HG02885 (cell line): ENCODE data around the gene LDLRAD4.

Experiments
- ATAC-seq: cut with Tn5 transposase; IDR thresholded peaks from one replicate; pipeline ENCODE4 v1.9.1; 2021; ENCODE audit warnings: mild to moderate bottlenecking; ENCODE audit not compliant: unreplicated experiment, poor library complexity

The LDLRAD4 gene

DNA sequence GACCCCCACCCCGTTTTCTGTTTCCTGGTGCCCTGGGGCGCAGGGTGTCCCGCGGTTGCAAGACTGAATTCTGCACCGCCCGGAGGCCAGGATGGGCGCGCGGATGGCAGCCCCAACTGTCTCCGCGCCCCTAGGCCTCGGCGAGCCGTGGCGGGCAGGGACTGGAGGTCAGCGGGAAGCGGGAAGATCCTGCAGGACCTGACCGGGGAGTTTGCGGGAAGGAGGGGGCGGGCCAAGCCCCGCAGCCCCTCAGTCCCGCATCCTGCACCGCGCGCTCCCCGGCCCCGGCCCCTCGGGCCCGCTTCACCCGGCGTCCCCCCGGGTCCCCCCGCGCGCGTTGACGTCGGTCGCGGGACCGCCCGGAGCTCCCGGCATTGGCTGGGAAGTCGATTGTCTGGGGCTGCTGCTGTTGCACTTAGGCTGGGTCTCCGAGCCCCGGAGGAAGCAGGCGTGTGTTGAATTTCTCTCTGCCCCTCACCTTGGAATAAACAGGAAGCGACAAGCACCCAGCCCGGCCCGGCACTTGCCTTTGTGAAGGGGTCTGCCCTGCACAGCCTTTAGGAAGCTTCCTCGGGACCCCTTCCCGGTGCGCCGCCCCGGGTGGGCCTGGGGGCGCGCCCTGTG, at the start of gene LDLRAD4:
Gene LDLRAD4 (plus strand): TSS at position 393 of the 624 bp plus-strand sequence.
- no peak for ATAC-seq

DNA sequence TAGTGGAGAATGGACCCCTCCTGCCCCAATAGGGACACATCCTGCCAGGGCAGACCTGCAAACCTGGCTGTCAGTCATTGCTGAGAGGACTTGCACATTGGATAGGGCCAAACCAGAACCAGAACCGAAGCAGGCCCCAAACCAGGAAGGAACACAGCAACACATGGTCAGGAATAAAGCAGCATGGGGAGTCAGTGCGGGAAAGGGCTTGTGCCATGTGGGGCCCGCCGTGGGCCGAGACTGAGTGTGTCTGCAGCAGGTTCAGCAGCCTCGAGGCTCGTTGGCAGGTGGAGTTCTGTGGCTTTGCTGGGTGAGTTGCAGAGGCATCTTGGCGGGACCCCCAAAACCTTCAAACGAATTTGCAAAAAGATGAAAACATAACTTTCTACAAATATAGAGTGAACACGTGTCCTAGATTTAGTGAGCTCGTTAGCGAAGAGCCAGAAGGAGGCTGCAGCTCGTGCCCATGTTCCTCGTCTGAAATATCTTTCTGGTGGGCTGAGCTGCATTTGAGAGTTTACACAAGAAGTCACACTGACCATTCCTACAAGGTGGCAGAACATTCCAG, 44.9 kb upstream of the LDLRAD4 start:
- no peak for ATAC-seq

DNA sequence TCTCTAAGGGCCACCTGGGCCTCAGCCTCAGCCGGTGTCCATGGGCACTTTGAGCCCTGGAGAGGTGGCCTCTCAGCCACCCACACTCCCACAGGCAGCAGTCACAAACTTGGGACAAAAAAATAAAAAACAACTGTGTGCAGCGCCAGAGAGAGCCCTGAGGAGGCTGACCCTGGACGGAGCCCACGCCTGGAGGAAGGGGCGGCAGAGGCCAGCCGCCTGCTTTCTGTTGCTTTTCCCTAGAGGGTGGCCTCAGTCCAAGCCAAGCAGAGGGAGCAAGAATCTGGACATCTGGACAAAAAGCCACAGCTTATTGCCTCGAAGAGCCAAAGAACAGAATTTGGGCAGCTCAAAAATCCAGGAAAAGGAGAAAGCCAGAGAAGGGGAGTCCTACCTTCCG, 43.3 kb upstream of the LDLRAD4 start:
- no peak for ATAC-seq

DNA sequence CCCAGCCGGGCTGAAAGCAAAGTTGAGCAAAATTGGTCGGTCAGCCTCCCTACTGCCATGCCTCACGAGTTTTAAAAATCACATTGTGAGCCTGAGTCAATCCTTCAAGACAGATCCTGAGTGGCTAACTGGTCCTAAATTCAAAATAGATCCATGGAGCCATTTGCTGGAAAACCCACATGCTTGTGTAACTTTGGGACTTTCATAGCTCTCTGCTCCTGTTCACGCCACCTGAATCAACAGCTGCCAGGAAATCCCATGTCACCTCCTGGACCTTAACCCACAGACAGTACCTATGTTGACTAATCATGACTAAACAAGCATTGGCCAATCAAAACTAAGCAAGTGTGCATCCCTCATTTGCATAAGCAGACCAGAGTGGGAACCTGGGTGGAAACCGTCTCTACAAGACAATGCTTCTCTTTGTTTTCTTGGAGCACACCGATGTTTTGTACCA, 42.8 kb upstream of the LDLRAD4 start:
- no peak for ATAC-seq

GRCh38 chr18:13176847-13177246, 41.7 kb upstream of the LDLRAD4 start:
- ATAC-seq: no peak

DNA sequence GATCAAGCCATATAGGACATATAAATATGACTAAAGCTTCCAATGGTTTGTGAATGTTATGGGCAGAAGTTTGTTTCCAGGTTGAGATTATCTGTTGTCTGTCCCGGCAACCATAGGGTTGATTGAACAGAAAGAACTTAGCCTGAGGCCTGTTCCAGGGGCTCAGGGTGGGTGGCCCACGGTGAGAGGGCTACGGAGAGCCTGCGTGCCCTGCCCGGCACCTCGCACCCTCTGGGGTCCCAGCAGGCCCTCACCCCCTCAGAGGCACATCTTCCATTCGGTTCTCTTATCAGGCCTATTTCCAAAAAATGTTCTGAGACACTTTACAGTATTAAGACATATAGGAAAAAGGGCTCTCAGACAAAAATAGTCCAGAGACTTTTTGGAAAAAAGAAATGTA, 40.4 kb upstream of the LDLRAD4 start:
- no peak for ATAC-seq

DNA sequence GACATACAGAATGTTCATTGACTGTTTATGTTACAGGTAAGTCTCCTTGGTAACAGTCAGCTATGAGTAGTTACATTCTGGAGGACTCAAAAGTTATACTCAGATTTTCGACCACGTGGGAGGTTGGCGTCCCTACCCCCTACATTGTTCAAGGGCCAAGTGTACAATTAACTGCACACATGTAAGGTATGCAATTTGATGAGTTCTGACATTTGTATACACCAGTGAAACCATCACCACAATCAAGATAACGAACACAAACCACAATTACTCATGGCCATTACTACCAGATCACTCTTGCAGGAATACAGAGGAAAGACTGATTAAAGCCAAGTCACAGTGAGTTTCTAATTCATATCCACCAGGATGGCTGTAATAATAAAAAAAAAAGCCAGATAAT, 39.6 kb upstream of the LDLRAD4 start:
- ATAC-seq: no peak

- no peak for ATAC-seq
These were observed 38.9 kb upstream of the LDLRAD4 start for GRCh38 chr18:13179566-13180113.

GRCh38 chr18:13180614-13181375, 37.8 kb upstream of the LDLRAD4 start:
- ATAC-seq: no peak

DNA sequence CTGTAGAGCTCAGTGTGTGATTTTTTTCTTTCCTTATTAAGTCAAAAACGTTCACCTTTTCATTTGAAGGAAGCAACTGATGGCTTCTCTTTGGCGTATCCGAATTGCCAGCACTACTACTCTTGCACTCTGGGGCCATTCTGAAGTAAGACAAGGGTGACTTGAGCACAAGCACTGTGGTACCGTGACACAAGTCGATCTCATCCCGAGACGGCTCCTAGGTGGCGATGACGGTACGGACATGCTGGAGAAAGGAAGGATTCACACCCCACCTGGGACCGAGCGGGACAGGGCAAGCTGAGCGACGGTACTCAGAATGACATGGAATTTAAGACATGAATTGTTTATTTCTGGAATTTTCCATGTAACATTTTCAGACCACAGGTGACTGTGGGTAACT, 36.8 kb upstream of the LDLRAD4 start:
- ATAC-seq: no peak

DNA sequence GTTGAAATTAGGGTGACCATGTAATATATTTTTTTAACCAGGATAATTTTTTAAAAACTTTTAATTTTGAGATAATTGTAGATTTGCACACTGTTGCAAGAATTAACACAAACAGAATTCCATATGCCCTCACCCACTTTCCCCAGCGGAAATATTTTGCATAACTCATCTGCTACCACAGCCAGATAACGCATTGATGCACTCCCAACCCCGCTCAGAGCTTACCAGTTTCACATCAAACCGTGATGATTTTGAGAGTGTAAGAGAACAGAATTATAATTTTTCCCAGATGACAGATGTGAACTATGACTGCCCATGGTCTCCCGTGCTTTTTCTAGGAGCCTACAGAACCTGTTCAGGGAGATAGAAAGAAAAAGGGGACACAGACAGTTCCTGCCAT, 35.2 kb upstream of the LDLRAD4 start:
- ATAC-seq: no peak

- no peak for ATAC-seq
These were observed 34.8 kb upstream of the LDLRAD4 start for GRCh38 chr18:13183790-13184189.

- ATAC-seq: no peak
These were observed 34.2 kb upstream of the LDLRAD4 start for GRCh38 chr18:13184396-13184795.

DNA sequence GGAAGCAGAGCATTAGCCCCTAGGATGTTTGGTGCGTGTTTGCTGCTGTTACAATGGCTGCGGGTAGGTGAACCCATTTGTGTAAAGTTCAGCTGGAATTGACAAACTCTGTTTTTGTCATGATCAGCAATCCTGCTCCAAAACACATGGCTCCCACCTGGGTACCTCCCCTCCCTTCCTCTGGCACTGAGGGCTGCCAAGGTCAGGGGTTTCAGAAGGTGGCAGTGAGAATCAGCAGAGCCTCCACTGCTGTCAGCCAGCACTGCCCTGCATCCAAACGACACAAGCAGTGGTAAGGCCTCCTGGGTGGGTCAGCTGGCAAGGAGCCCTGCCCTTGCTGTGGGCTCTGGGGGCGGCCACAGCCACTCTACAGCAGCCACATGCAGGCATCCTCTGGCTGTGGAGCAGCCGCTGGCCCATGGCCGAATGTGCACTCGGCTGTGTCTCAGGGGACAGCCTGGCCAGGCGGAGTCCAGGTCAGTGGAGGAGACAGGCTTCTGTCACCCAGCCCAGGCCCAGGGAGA, 32.8 kb upstream of the LDLRAD4 start:
- ATAC-seq: no peak

DNA sequence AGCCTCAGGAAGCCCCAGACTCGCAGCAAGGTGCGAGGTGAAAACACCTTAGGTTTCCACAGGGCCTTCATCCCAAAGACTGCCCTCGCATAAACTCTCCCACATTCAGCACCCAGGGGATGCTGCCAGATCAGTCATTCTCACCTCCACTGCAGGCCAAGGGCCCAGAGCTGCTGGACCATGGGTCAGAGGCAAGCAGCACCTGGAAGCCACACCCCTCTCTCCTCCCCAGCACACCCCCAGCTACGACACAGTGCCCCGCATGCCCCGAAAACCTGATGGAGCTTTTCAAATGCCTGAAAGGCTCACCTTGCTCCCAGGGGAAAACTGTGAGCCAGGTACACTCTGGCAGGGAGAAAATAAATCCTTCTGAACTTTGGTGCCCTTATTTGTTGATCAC, 31.9 kb upstream of the LDLRAD4 start:
- no peak for ATAC-seq

- ATAC-seq: no peak
These were observed 31.1 kb upstream of the LDLRAD4 start for GRCh38 chr18:13187498-13187897.

- no peak for ATAC-seq
These were observed 27.5 kb upstream of the LDLRAD4 start for GRCh38 chr18:13191031-13191430.

DNA sequence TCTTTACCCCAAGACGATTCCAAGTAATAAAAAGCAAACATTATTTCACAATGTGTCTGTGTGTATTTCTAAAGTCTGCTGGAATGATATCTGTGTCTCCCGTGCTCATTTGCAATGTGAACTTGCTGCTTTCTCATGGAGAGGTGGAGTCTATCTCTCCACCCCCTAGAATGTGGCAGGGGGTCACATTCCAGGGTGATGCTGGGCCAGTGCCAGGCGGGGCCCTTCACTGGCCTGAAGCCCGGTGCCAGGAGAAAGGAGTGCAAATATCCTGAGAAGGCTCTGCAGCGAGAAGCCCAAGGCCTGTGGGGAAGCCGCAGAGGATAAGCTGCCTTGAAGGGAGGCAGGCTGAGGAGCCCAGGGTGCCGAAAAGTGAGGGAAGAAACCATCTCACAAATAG, 26.8 kb upstream of the LDLRAD4 start:
- ATAC-seq: no peak

DNA sequence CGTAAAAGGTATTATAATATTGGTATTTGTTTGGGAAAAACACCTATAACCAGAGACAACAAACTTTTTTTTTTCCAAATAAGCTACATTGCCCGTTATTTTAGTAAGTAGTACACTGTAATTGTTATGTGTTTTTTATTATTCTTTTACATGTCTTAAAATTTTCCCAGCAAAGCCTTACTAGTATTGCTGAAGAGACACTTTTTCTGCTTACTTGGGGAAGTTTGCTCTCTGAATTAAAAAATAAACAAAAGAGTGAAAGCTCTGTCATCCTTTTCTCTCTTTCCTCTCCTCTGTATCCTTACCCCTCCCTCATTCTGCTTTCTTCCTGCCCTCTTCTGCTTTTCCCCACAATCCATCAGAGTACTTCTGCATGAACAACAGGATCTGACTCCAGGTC, 25.6 kb upstream of the LDLRAD4 start:
- no peak for ATAC-seq

GRCh38 chr18:13194239-13194638, 24.3 kb upstream of the LDLRAD4 start:
- ATAC-seq: no peak

DNA sequence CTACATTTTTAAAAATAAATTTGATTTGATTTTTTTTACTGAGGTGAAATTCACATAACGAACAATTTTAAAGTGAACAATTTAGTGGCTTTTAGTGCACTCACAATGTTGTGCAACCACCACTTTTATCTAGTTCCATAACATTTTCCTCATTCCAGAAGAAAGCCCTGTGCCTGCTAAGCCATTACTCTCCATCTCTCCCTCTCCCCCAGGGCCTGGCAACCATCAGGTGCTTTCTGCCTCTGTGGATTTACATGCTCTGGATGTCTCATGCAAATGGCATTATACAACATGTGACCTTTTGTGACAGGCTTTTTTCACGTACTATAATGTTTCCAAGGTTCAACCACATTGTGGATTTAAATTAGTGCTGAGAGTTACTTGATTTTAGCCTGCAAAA, 19.9 kb upstream of the LDLRAD4 start:
- no peak for ATAC-seq
